Smooth muscle cell (in vitro differentiated cells): ENCODE results near the gene METRN. TPM values are rescaled to one million over a fixed set of nuclear protein-coding genes. Genes with fewer than 3 reads are reported as not detected.
"Not testable (repeated sequence)": the region's sequence is repeated elsewhere in the genome, so short reads cannot be mapped to it uniquely, and the experiment has no call there.

Source experiments
- DNase-seq: peaks from one replicate; lab custom pipeline; 2025; ENCODE audit not compliant: unreplicated experiment; lab: John Stamatoyannopoulos, UW
- H2AFZ ChIP-seq: fragments of 200-600 bp; sonication (generic); 2 replicates; pipeline ENCODE4 v1.6.0; 2016; ENCODE audit warnings: antibody characterized with exemption, low read depth, mild to moderate bottlenecking
- H3F3A ChIP-seq: fragments of 200-600 bp; sonication (generic); 2 replicates; pipeline ENCODE4 v1.6.0; 2017; ENCODE audit warnings: antibody characterized with exemption, low read depth
- H3K27ac ChIP-seq: fragments of 200-600 bp; sonication (generic); 2 replicates; pipeline ENCODE4 v1.5.1; 2016; ENCODE audit warnings: low read depth, mild to moderate bottlenecking
- H3K27me3 ChIP-seq: fragments of 200-600 bp; sonication (generic); 2 replicates; pipeline ENCODE4 v1.6.1; 2016; ENCODE audit warnings: low read depth, mild to moderate bottlenecking
- H3K36me3 ChIP-seq: fragments of 200-600 bp; sonication (generic); 2 replicates; pipeline ENCODE4 v1.5.1; 2016; ENCODE audit warnings: low read depth
- H3K4me1 ChIP-seq: fragments of 200-600 bp; sonication (generic); 2 replicates; pipeline ENCODE4 v1.5.1; 2016; ENCODE audit warnings: low read depth
- H3K4me2 ChIP-seq: fragments of 200-600 bp; sonication (generic); 2 replicates; pipeline ENCODE4 v1.6.0; 2016; ENCODE audit warnings: mild to moderate bottlenecking
- H3K4me3 ChIP-seq: fragments of 200-600 bp; sonication (generic); 2 replicates; pipeline ENCODE4 v1.5.1; 2016; ENCODE audit warnings: mild to moderate bottlenecking
- H3K79me2 ChIP-seq: fragments of 200-600 bp; sonication (generic); 2 replicates; pipeline ENCODE4 v1.6.0; 2016; ENCODE audit warnings: low read depth, mild to moderate bottlenecking
- H3K9ac ChIP-seq: fragments of 200-600 bp; sonication (generic); 2 replicates; pipeline ENCODE4 v1.6.0; 2016; ENCODE audit warnings: low read depth
- H3K9me3 ChIP-seq: fragments of 200-600 bp; sonication (generic); replicated peaks from 2 replicates; pipeline ENCODE4 v1.5.1; 2016; ENCODE audit warnings: low read depth
- H4K20me1 ChIP-seq: fragments of 200-600 bp; sonication (generic); 2 replicates; pipeline ENCODE4 v1.6.0; 2016; ENCODE audit warnings: low read depth
- WGBS: methylation state at CpG from one replicate; pipeline ENCODE4 v1.1.7; 2016; ENCODE audit warnings: low lambda C conversion rate; 5-methylcytosine and 5-hydroxymethylcytosine counted together
- polyA plus RNA-seq: library from polyadenylated mRNA; unstranded; fragments of >200 nt; fragmentation: Nextera tagmentation; extraction: Ambion mirVana; gene quantifications from 2 replicates; pipeline ENCODE4 v1.2.1, GENCODE V29; 2016
- total RNA-seq: library from RNA; depleted of rRNA; stranded (reverse); fragments of >200 nt; gene quantifications from 2 replicates; pipeline ENCODE4 v1.2.3, GENCODE V29; 2014
- TF ChIP-seq, protein P1 (sequence below): fragments of 200-600 bp; sonication (generic); IDR thresholded peaks from 2 replicates; pipeline ENCODE4 v1.5.1; 2017; ENCODE audit warnings: borderline replicate concordance, mild to moderate bottlenecking, antibody characterized with exemption; ENCODE audit not compliant: insufficient read depth, poor library complexity, severe bottlenecking

The METRN gene
- total and polyA plus RNA-seq, 2 experiments from 2014 or later: 30.6 to 193 TPM

GRCh38 chr16:740764-741505 is 26.0 kb downstream of the METRN start, which contains the start of gene CIAO3:
Gene CIAO3, minus strand, starts transcription at chr16:740997. Its CDS starts 12 bp downstream, at chr16:740985.
- H3K27me3 ChIP-seq: no peaks in the 10 kb centered on the region
- H3K4me1 ChIP-seq: peaks cover 5% of the 10 kb centered on the region
- H2AFZ ChIP-seq: peak within 1 kb of the TSS; percentile 99
- H3F3A ChIP-seq: no peaks in the 10 kb centered on the region
- peak within 1 kb of the TSS; percentile 99 for H3K4me2 ChIP-seq
- H3K9me3 ChIP-seq: no peaks in the 10 kb centered on the region
- 1% methylated on average over 71 of the region's 79 CpGs for WGBS
- peak within 1 kb of the TSS; percentile 44 for H3K27ac ChIP-seq
- H3K36me3 ChIP-seq: no peaks in the 10 kb centered on the region
- TF ChIP-seq, protein P1, sequence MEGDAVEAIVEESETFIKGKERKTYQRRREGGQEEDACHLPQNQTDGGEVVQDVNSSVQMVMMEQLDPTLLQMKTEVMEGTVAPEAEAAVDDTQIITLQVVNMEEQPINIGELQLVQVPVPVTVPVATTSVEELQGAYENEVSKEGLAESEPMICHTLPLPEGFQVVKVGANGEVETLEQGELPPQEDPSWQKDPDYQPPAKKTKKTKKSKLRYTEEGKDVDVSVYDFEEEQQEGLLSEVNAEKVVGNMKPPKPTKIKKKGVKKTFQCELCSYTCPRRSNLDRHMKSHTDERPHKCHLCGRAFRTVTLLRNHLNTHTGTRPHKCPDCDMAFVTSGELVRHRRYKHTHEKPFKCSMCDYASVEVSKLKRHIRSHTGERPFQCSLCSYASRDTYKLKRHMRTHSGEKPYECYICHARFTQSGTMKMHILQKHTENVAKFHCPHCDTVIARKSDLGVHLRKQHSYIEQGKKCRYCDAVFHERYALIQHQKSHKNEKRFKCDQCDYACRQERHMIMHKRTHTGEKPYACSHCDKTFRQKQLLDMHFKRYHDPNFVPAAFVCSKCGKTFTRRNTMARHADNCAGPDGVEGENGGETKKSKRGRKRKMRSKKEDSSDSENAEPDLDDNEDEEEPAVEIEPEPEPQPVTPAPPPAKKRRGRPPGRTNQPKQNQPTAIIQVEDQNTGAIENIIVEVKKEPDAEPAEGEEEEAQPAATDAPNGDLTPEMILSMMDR: peak; percentile 86
- no peaks in the 10 kb centered on the region for H3K79me2 ChIP-seq
- peak within 1 kb of the TSS; percentile 95 for H3K4me3 ChIP-seq
- H4K20me1 ChIP-seq: no peaks in the 10 kb centered on the region
- peak; percentile 75 for DNase-seq
- H3K9ac ChIP-seq: peak within 1 kb of the TSS; percentile 91

- no peaks in the 10 kb centered on the region for H3F3A ChIP-seq
- no peaks in the 10 kb centered on the region for H3K79me2 ChIP-seq
- H3K9ac ChIP-seq: no peak overlapping the region
- TF ChIP-seq, protein P1: no peak
- DNase-seq: no peak
- WGBS: 98% methylated on average over 15 of the region's 15 CpGs
- H3K27ac ChIP-seq: no peak overlapping the region
- H3K4me1 ChIP-seq: peaks cover 5% of the 10 kb centered on the region
- no peak overlapping the region for H3K4me2 ChIP-seq
- H3K4me3 ChIP-seq: no peak overlapping the region
- no peaks in the 10 kb centered on the region for H3K36me3 ChIP-seq
- H4K20me1 ChIP-seq: no peaks in the 10 kb centered on the region
- H2AFZ ChIP-seq: no peak overlapping the region
- H3K9me3 ChIP-seq: no peaks in the 10 kb centered on the region
- no peaks in the 10 kb centered on the region for H3K27me3 ChIP-seq
Measured at GRCh38 chr16:741986-742629, 27.2 kb downstream of the METRN start.

- WGBS: 94% methylated on average over 14 of the region's 14 CpGs
Measured at GRCh38 chr16:742894-743293, 28.0 kb downstream of the METRN start.

DNA sequence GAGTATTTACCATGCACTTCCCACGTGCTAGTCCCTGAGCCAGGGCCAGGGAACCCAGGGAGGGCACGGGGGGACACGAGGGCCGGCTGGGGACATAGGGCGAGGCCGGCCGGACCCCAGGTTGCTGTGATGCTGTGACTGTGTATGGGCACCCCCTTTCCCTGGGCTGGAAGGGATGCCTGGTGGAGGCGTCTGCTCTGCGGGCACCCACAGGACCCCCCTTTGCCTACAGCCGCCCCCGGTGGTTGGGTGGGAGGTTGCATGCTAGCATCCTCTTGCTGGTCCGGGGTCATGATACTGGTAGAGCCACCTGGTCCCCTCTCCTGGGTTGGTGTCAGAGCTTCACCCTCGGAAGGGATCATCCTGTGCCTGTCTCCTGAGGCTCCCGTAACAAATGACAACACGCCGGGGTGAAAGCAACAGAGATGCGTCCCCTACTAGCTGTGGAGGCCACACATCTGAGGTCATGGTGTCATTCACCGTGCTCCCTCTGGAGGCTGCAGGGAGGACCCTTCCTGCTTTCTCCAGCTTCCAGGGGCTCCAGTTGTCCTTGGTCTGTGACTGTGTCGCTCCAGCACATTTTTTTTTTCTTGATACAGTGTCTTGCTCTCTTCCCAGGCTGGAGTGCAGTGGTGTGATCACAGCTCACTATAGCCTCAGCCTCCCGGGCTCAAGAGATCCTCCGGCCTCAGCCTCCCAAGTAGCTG is 29.0 kb downstream of the METRN start:
- no peak for DNase-seq
- Histone ChIP-seq H4K20me1 (no peaks in the 10 kb centered on the region), H3K79me2 (no peaks in the 10 kb centered on the region), H3K9me3 (no peaks in the 10 kb centered on the region), H3K4me1 (peaks cover 5% of the 10 kb centered on the region), H3K4me2 (no peak overlapping the region), H3K27me3 (no peaks in the 10 kb centered on the region), H3K9ac (no peak overlapping the region), H3K27ac (no peak overlapping the region), H3F3A (no peaks in the 10 kb centered on the region), H3K36me3 (no peaks in the 10 kb centered on the region), H2AFZ (no peak overlapping the region), H3K4me3 (no peak overlapping the region)
- WGBS: 91% methylated on average over 21 of the region's 21 CpGs
- TF ChIP-seq, protein P1: peak; percentile 16

More at GRCh38 chr16:742894-743293, 28.0 kb downstream of the METRN start:
- H2AFZ ChIP-seq, H3K4me1 ChIP-seq, H4K20me1 ChIP-seq, H3K27ac ChIP-seq, H3K27me3 ChIP-seq, H3K4me2 ChIP-seq, H3K9me3 ChIP-seq, DNase-seq, H3K79me2 ChIP-seq, H3K4me3 ChIP-seq, H3K9ac ChIP-seq, H3K36me3 ChIP-seq, H3F3A ChIP-seq: not testable (repeated sequence)
